ENCODE measurements around the gene DMAC1.
A peak's percentile ranks its signal among the peaks of the same experiment; 100 is the strongest.

Gene DMAC1

GRCh38 chr9:7788772-7789171 is 10.8 kb downstream of the DMAC1 start:
- H3K79me1 ChIP-seq (replicated peaks; ENCODE audit: low read length, poor library complexity, severe bottlenecking) = no peaks in the 10 kb centered on the region
- DNase-seq = no peak
- no peak overlapping the region for H4K8ac ChIP-seq (ENCODE audit: low read length)
- no peak overlapping the region for H3K18ac ChIP-seq (ENCODE audit: low read depth in 1 of 2, low read length in 2 of 2)
- H3K4me3 ChIP-seq (ENCODE audit: insufficient read depth in 1 of 2, low read depth in 1 of 2, low read length in 2 of 2) = no peak overlapping the region
- no peaks in the 10 kb centered on the region for H3K4me1 ChIP-seq (ENCODE audit: control insufficient read depth, insufficient read depth, low read depth, low read length)
- no peak overlapping the region for H3K27ac ChIP-seq (ENCODE audit: low read length, poor library complexity, severe bottlenecking)
- no peak overlapping the region for H2AFZ ChIP-seq (ENCODE audit: low read depth, low read length)
- peaks cover 8 to 10% of the 10 kb centered on the region in 2 experiments for H3K36me3 ChIP-seq (ENCODE audit: control insufficient read depth in 1 of 2, insufficient read depth in 2 of 2, low read depth in 1 of 2, low read length in 2 of 2)
- no peak overlapping the region for H3K4me2 ChIP-seq (ENCODE audit: low read length, poor library complexity, severe bottlenecking)
- H3K23ac ChIP-seq (ENCODE audit: low read length in 2 of 2) = no peak overlapping the region
- H2BK120ac ChIP-seq (ENCODE audit: low read depth, low read length) = no peak overlapping the region
- no peak overlapping the region for H2BK15ac ChIP-seq (ENCODE audit: low read depth, poor library complexity, severe bottlenecking)
- no peaks in the 10 kb centered on the region for H3K9me3 ChIP-seq (ENCODE audit: control insufficient read depth, low read length)
- WGBS = 96% methylated on average over 3 of the region's 3 CpGs
- H3K9ac ChIP-seq (ENCODE audit: low read length) = no peak overlapping the region
- no peak overlapping the region for H3K4ac ChIP-seq (ENCODE audit: low read depth in 1 of 2, low read length in 2 of 2)
- H2BK12ac ChIP-seq (ENCODE audit: low read length in 2 of 2) = no peak overlapping the region
- no peak overlapping the region for H2AK5ac ChIP-seq (ENCODE audit: low read length, severe bottlenecking)
- no peaks in the 10 kb centered on the region for H3K27me3 ChIP-seq (ENCODE audit: control insufficient read depth in 1 of 2, insufficient read depth in 1 of 2, low read length in 2 of 2)
- no peak overlapping the region for H2BK5ac ChIP-seq (ENCODE audit: low read depth, low read length, poor library complexity, severe bottlenecking)
- H3K14ac ChIP-seq (ENCODE audit: low read length in 2 of 2) = no peak overlapping the region
- no peak overlapping the region for H4K91ac ChIP-seq (ENCODE audit: low read length)

GRCh38 chr9:7785813-7786212 is 13.8 kb downstream of the DMAC1 start:
- no peaks in the 10 kb centered on the region for H3K79me1 ChIP-seq (replicated peaks; ENCODE audit: low read length, poor library complexity, severe bottlenecking)
- no peak overlapping the region for H4K91ac ChIP-seq (ENCODE audit: low read length)
- no peak overlapping the region for H3K27ac ChIP-seq (ENCODE audit: low read length, poor library complexity, severe bottlenecking)
- no peak overlapping the region for H3K18ac ChIP-seq (ENCODE audit: low read depth in 1 of 2, low read length in 2 of 2)
- peaks cover 0 to 6% of the 10 kb centered on the region in 2 experiments for H3K36me3 ChIP-seq (ENCODE audit: control insufficient read depth in 1 of 2, insufficient read depth in 2 of 2, low read depth in 1 of 2, low read length in 2 of 2)
- H3K23ac ChIP-seq (ENCODE audit: low read length in 2 of 2) = no peak overlapping the region
- no peak overlapping the region for H2BK12ac ChIP-seq (ENCODE audit: low read length in 2 of 2)
- no peak overlapping the region for H2AFZ ChIP-seq (ENCODE audit: low read depth, low read length)
- H2AK5ac ChIP-seq (ENCODE audit: low read length, severe bottlenecking) = no peak overlapping the region
- H2BK15ac ChIP-seq (ENCODE audit: low read depth, poor library complexity, severe bottlenecking) = no peak overlapping the region
- H3K9me3 ChIP-seq (ENCODE audit: control insufficient read depth, low read length) = no peaks in the 10 kb centered on the region
- H3K9ac ChIP-seq (ENCODE audit: low read length) = no peak overlapping the region
- no peaks in the 10 kb centered on the region for H3K4me1 ChIP-seq (ENCODE audit: control insufficient read depth, insufficient read depth, low read depth, low read length)
- H4K8ac ChIP-seq (ENCODE audit: low read length) = no peak overlapping the region
- H2BK5ac ChIP-seq (ENCODE audit: low read depth, low read length, poor library complexity, severe bottlenecking) = no peak overlapping the region
- no peak overlapping the region for H2BK120ac ChIP-seq (ENCODE audit: low read depth, low read length)
- H3K4me3 ChIP-seq (ENCODE audit: insufficient read depth in 1 of 2, low read depth in 1 of 2, low read length in 2 of 2) = no peak overlapping the region
- H3K14ac ChIP-seq (ENCODE audit: low read length in 2 of 2) = no peak overlapping the region
- H3K4me2 ChIP-seq (ENCODE audit: low read length, poor library complexity, severe bottlenecking) = no peak overlapping the region
- H3K4ac ChIP-seq (ENCODE audit: low read depth in 1 of 2, low read length in 2 of 2) = no peak overlapping the region
- WGBS = 73% methylated on average over 1 of the region's 3 CpGs
- DNase-seq = peak; percentile 16
- no peaks in the 10 kb centered on the region for H3K27me3 ChIP-seq (ENCODE audit: control insufficient read depth in 1 of 2, insufficient read depth in 1 of 2, low read length in 2 of 2)

GRCh38 chr9:7784472-7784871 is 15.1 kb downstream of the DMAC1 start:
- DNase-seq = no peak

GRCh38 chr9:7783635-7784063 is 15.9 kb downstream of the DMAC1 start:
- Histone ChIP-seq H2BK5ac (ENCODE audit: low read depth, low read length, poor library complexity, severe bottlenecking) (no peak overlapping the region), H2AK5ac (ENCODE audit: low read length, severe bottlenecking) (no peak overlapping the region), H2AFZ (ENCODE audit: low read depth, low read length) (no peak overlapping the region), H4K91ac (ENCODE audit: low read length) (no peak overlapping the region), H3K27me3 (ENCODE audit: control insufficient read depth in 1 of 2, insufficient read depth in 1 of 2, low read length in 2 of 2) (no peaks in the 10 kb centered on the region), H3K4ac (ENCODE audit: low read depth in 1 of 2, low read length in 2 of 2) (no peak overlapping the region), H4K8ac (ENCODE audit: low read length) (no peak overlapping the region), H3K14ac (ENCODE audit: low read length in 2 of 2) (no peak overlapping the region), H3K23ac (ENCODE audit: low read length in 2 of 2) (no peak overlapping the region), H3K9ac (ENCODE audit: low read length) (no peak overlapping the region), H2BK12ac (ENCODE audit: low read length in 2 of 2) (no peak overlapping the region), H2BK120ac (ENCODE audit: low read depth, low read length) (no peak overlapping the region), H3K4me2 (ENCODE audit: low read length, poor library complexity, severe bottlenecking) (no peak overlapping the region), H3K4me3 (ENCODE audit: insufficient read depth in 1 of 2, low read depth in 1 of 2, low read length in 2 of 2) (no peak overlapping the region), H3K79me1 (replicated peaks; ENCODE audit: low read length, poor library complexity, severe bottlenecking) (no peaks in the 10 kb centered on the region), H3K27ac (ENCODE audit: low read length, poor library complexity, severe bottlenecking) (no peak overlapping the region), H3K36me3 (ENCODE audit: control insufficient read depth in 1 of 2, insufficient read depth in 2 of 2, low read depth in 1 of 2, low read length in 2 of 2) (no peaks in the 10 kb centered on the region), H3K18ac (ENCODE audit: low read depth in 1 of 2, low read length in 2 of 2) (no peak overlapping the region), H3K4me1 (ENCODE audit: control insufficient read depth, insufficient read depth, low read depth, low read length) (no peaks in the 10 kb centered on the region), H2BK15ac (ENCODE audit: low read depth, poor library complexity, severe bottlenecking) (no peak overlapping the region), H3K9me3 (ENCODE audit: control insufficient read depth, low read length) (no peaks in the 10 kb centered on the region)
- 90% methylated on average over 5 of the region's 5 CpGs for WGBS
- no peak for DNase-seq

More at GRCh38 chr9:7784472-7784871, 15.1 kb downstream of the DMAC1 start:
- Histone ChIP-seq H2BK15ac (ENCODE audit: low read depth, poor library complexity, severe bottlenecking) (no peak overlapping the region), H2AFZ (ENCODE audit: low read depth, low read length) (no peak overlapping the region), H3K36me3 (ENCODE audit: control insufficient read depth in 1 of 2, insufficient read depth in 2 of 2, low read depth in 1 of 2, low read length in 2 of 2) (no peaks in the 10 kb centered on the region), H3K4me3 (ENCODE audit: insufficient read depth in 1 of 2, low read depth in 1 of 2, low read length in 2 of 2) (no peak overlapping the region), H3K14ac (ENCODE audit: low read length in 2 of 2) (no peak overlapping the region), H3K9ac (ENCODE audit: low read length) (no peak overlapping the region), H3K9me3 (ENCODE audit: control insufficient read depth, low read length) (no peaks in the 10 kb centered on the region), H3K27me3 (ENCODE audit: control insufficient read depth in 1 of 2, insufficient read depth in 1 of 2, low read length in 2 of 2) (no peaks in the 10 kb centered on the region), H3K79me1 (replicated peaks; ENCODE audit: low read length, poor library complexity, severe bottlenecking) (no peaks in the 10 kb centered on the region), H4K8ac (ENCODE audit: low read length) (no peak overlapping the region), H3K18ac (ENCODE audit: low read depth in 1 of 2, low read length in 2 of 2) (no peak overlapping the region), H4K91ac (ENCODE audit: low read length) (no peak overlapping the region), H3K4me2 (ENCODE audit: low read length, poor library complexity, severe bottlenecking) (no peak overlapping the region), H2BK120ac (ENCODE audit: low read depth, low read length) (no peak overlapping the region), H3K27ac (ENCODE audit: low read length, poor library complexity, severe bottlenecking) (no peak overlapping the region), H3K23ac (ENCODE audit: low read length in 2 of 2) (no peak overlapping the region), H3K4me1 (ENCODE audit: control insufficient read depth, insufficient read depth, low read depth, low read length) (no peaks in the 10 kb centered on the region), H2BK5ac (ENCODE audit: low read depth, low read length, poor library complexity, severe bottlenecking) (no peak overlapping the region), H2BK12ac (ENCODE audit: low read length in 2 of 2) (no peak overlapping the region), H2AK5ac (ENCODE audit: low read length, severe bottlenecking) (no peak overlapping the region), H3K4ac (ENCODE audit: low read depth in 1 of 2, low read length in 2 of 2) (no peak overlapping the region)
- 79% methylated on average over 6 of the region's 6 CpGs for WGBS

Measured in mesenchymal stem cell (in vitro differentiated cells and primary cell).